SIG-M5 (cell line): ENCODE results near the gene SLC35B4.

Experiments
- DNase-seq: peaks from one replicate; lab custom pipeline; 2025; lab: John Stamatoyannopoulos, UW

SLC35B4 gene

DNA sequence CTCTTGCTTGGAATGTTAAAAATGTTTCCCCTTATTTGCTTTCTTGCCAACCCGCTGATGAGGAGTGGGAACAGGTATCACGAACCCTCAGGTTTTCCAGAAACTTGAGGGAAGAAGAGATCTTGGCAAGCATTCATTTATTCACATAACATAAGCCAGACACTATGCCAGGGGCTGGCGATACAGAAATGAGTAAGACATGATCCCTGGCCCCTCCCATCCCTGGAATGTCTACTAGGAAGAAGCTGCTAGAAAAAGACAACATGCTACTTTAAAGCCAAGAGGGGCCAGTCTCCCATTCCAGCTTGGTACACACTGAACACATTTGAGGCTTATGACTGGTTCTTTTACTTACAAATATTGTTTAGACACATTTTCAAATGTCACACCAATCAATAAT, 26.4 kb downstream of the SLC35B4 start:
- DNase-seq: no peak

DNA sequence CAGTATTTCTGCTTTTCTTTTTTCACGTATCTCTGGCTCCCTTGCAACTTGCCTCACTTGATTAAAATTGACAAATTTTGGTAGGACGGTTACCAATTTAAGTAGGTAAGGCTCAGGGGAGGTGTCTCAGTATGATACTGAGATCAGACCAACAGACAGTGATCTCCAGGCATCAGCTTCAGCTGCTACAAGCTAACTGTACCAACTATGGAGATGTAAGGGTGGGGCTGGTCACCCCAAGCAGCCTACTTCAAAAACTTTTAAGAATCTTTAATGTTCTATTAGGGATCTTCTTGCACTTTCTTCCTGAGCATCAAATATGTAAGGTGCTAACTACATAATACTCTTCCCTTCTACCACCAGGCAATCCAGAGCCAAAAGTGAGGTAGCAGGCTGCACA, 26.9 kb downstream of the SLC35B4 start:
- DNase-seq: no peak

DNA sequence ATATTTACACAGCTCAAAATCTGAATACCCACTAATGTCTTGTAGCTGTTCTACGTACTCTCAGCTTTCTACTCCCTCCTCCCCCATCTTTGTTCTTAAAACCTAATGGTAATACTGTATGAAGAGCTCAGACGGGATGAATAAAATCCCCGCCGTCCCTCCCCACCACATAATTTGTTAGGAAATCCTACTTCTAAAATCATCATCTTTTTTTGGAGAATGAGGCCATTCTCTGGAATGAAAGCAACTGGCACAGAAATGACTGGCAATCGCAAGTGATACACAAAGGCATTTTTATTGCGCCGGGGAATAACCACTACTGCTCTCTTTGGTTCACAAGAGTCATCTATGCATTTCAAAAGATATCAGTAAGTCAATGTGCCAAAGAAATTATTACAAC, 27.3 kb downstream of the SLC35B4 start:
- no peak for DNase-seq

DNA sequence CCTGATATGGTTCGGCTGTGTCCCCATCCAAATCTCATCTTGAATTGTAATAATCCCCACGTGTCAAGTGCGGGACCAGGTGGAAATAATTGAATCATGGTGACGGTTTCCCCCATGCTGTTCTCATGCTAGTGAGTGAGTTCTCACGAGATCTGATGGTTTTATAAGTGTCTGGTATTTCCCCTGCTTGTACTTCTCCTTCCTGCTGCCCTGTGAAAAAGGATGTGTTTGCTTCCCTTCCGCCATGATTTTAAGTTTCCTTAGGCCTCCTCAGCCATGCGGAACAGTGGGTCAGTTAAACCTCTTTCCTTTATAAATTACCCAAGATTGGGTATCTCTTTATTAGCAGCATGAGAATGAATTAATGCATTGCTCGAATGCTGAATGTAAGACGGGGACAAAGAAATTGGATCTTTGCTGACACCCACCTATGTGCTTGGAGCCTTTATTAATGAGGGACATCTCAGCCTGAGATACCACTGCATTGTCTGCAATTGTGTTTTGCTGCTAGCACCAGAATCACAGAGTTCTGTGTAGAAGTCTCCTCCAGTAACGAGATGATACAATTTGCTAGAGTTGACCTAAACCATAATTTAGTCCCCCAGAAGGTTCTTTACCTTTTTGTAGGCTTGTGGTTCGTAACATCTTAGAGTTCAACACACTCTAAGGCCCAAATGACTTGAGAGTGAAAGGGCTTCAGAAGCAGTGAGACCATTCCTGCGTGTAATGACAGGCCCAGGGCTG, 28.6 kb downstream of the SLC35B4 start:
- no peak for DNase-seq

DNA sequence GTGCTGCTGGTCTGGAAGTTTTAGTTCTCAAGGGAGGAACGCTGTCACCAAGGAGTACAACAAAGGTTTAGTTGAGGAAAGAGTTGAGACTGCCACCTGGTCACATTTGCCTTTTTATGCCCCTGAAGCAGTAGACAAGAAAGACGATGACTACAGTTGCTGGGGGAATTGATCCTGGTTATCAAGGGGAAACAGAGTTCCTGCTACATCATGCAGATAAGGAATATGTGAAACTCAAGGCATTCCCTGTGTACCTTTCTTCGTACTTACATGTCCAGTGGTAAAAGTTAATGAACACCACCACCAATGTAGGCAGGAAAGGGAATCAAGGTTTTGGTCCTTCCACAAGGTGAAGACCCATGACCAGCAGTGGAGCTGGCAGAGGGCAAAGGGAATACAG, 31.8 kb downstream of the SLC35B4 start:
- no peak for DNase-seq

- DNase-seq: no peak
These were observed 32.7 kb downstream of the SLC35B4 start for GRCh38 chr7:134284011-134284410.

DNA sequence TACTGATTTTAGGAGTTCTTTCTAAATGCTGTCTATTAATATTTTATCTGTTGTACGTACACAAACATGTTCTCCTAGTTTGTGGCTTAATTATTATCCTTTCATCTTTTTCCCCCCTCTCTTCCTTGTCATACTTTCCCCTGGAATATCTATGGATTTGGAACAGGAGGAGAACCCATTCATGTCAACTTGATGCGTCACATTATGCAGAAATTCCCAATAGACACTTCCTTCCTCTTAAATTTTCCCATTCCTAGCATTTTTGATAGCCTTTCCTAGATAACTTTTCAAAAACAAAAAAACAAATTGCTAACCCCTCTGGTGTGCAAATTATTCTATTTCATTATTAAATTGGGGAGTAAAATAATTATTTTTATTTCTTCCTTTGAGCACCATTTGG, 36.2 kb downstream of the SLC35B4 start:
- DNase-seq: no peak

DNA sequence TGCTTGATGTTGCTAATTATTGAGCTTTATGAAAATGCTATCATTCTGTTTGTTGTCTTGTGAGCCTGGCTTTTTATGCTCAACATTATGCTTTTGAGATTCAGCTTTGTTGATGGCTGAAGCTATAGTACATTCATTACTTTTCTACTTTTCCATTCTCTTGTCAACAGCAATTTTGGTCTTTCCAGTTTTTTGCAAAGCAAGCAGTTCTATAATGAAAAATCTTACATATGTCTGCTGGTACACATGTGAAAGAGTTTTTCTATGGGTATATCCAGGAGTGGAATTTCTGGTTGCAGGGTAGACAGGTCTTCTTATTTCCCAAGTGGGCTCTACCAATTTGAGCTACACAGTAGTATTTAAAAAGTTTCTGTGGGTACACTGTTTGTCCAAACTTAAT, 36.8 kb downstream of the SLC35B4 start:
- no peak for DNase-seq

DNA sequence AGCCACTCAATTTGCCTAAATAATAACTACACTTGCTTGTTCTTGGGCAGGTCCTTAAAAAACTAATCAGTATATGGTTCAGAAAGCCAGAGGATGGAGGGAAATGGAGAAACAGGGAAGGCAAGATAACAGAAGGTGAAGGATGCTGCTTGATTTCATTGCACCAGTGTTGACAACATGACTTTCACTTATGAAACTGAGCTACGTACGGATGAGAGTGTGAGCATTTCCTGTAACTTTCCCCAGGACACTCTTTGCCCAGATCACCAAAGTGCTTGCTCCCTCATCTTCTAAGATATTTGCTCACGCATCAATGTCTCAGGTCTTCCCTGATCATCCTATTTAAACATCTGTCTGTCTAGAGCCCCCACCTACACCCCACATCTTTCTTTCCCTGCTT, 37.4 kb downstream of the SLC35B4 start:
- DNase-seq: no peak

- no peak for DNase-seq
These were observed 38.1 kb downstream of the SLC35B4 start for GRCh38 chr7:134278502-134279153.

DNA sequence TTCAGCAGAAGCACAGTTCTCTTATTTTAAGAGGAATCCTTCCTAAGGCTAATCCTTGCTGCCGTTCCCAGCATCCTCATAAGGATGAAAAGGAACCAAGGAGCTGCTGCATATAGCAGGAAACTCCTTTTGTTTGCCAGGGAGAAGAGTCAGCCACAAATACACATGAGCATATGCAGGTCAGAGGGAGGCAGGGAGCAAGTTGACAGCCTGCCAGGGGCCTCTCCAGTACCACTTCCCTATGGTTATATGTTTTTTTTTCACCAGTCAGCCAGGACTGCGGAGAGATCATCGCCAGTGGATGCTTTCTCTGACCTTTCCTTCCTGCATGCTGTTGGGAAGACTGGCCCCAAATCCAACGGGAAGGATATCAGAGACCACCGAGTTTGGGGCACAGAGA, 39.8 kb downstream of the SLC35B4 start:
- DNase-seq: no peak

DNA sequence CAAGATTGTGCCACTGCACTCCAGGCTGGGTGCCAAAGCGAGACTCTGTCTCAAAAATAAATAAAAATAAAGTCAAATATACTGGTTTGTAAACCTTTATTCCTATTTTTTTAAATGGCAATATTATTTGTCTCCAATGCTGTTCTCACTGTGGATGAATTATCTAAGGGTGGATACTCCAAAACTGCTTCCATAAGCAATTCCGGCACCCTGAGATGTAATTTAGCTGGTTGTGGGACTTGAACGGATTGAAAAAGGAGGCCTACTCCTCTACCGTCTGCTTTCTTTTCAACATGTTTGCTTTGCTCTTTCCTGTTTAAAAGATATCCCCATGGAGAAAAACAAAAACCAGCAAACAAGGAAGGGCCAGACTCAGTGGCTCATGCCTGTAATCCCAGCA, 54.4 kb downstream of the SLC35B4 start:
- no peak for DNase-seq

- no peak for DNase-seq
These were observed 60.9 kb downstream of the SLC35B4 start for GRCh38 chr7:134255814-134256213.

- no peak for DNase-seq
These were observed 62.4 kb downstream of the SLC35B4 start for GRCh38 chr7:134254311-134254710.

GRCh38 chr7:134248196-134248595, 68.5 kb downstream of the SLC35B4 start:
- DNase-seq: no peak

DNA sequence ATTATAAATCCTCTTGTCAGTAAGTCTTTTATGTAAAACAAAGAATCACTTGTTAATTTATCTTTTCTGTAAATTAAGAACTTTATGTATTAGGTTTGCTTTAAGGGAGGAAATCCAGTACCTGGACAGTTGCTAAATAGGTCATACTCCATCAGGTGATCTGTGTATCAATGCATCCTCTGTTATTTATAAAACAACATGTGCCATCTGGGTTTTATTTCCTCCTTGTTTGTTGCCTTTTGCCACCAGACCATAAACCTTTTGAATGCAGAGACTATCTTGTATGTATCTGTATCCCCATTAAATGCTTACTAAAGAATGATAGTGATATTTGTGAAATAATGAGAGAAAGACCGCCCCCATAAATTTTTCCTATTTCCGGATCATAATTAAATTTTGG, 70.0 kb downstream of the SLC35B4 start:
- DNase-seq: no peak

- DNase-seq: no peak
These were observed 70.4 kb downstream of the SLC35B4 start for GRCh38 chr7:134246347-134246746.

DNA sequence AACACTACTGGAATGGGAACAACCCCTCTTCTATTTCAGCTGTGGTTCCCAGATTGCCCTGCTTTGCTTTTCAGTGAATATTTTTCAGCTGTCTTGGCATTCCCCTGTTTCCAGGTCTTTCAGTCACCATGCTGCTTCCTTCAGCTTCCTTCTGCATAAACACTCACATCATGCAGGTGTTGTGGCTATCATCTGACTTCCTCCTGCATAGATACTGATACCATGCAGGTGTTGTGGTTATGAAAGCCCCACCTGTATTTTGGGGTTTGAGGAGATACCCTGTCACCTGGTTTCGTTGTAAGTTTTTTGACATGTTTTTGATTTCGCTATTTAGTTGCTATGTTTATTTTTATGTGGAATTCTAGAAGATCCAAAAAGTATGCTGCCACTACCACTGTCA, 71.5 kb downstream of the SLC35B4 start:
- no peak for DNase-seq
